Measurements from ENCODE around the gene SPINK9. TPM values are rescaled to one million over a fixed set of nuclear protein-coding genes. Genes with fewer than 3 reads are reported as not detected.
A peak's percentile ranks its signal among the peaks of the same experiment; 100 is the strongest.

The SPINK9 gene
- total RNA-seq, 4 donors from 2014 or later, result not detected

- no peak overlapping the region for H3K4me3 ChIP-seq
- no peak for TF ChIP-seq POLR2A (IDR thresholded peaks at IDR 0.05)
- TF ChIP-seq, protein P1, sequence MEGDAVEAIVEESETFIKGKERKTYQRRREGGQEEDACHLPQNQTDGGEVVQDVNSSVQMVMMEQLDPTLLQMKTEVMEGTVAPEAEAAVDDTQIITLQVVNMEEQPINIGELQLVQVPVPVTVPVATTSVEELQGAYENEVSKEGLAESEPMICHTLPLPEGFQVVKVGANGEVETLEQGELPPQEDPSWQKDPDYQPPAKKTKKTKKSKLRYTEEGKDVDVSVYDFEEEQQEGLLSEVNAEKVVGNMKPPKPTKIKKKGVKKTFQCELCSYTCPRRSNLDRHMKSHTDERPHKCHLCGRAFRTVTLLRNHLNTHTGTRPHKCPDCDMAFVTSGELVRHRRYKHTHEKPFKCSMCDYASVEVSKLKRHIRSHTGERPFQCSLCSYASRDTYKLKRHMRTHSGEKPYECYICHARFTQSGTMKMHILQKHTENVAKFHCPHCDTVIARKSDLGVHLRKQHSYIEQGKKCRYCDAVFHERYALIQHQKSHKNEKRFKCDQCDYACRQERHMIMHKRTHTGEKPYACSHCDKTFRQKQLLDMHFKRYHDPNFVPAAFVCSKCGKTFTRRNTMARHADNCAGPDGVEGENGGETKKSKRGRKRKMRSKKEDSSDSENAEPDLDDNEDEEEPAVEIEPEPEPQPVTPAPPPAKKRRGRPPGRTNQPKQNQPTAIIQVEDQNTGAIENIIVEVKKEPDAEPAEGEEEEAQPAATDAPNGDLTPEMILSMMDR (IDR thresholded peaks at IDR 0.05), result no peak
- H3K27ac ChIP-seq, result no peak overlapping the region
- 78 to 93% methylated on average over 4 of the region's 4 CpGs for WGBS, 2 donors
- H3K9me3 ChIP-seq, result no peaks in the 10 kb centered on the region
- no peaks in the 10 kb centered on the region for H3K27me3 ChIP-seq
- H3K36me3 ChIP-seq, result peaks cover 0 to 4% (median 0%) of the 10 kb centered on the region in 3 donors
- intact Hi-C loops (cut with DNase I), result loop anchor here (10.0 kb wide), 1 partner anchor 201 kb away; no protein-coding TSS in a partner anchor
- DNase-seq, result no peak
- peaks cover 0 to 30% (median 5%) of the 10 kb centered on the region in 3 donors for H3K4me1 ChIP-seq
Observed at GRCh38 chr5:148376198-148376597, 40.8 kb downstream of the SPINK9 start.

GRCh38 chr5:148378670-148379069 is 43.3 kb downstream of the SPINK9 start:
- no peak for DNase-seq
- H3K27ac ChIP-seq, result no peak overlapping the region
- H3K27me3 ChIP-seq, result no peaks in the 10 kb centered on the region
- intact Hi-C loops (cut with DNase I), result loop anchor here (10.0 kb wide), 1 partner anchor 204 kb away; no protein-coding TSS in a partner anchor
- H3K4me1 ChIP-seq, result peaks cover 4 to 29% (median 8%) of the 10 kb centered on the region in 3 donors
- TF ChIP-seq POLR2A (IDR thresholded peaks at IDR 0.05), result no peak
- TF ChIP-seq, protein P1 (IDR thresholded peaks at IDR 0.05), result no peak
- no peak overlapping the region for H3K4me3 ChIP-seq
- WGBS, 2 donors, result 84 to 86% methylated on average over 3 of the region's 3 CpGs
- H3K9me3 ChIP-seq, result no peaks in the 10 kb centered on the region
- peaks cover 0 to 4% (median 0%) of the 10 kb centered on the region in 3 donors for H3K36me3 ChIP-seq

DNA sequence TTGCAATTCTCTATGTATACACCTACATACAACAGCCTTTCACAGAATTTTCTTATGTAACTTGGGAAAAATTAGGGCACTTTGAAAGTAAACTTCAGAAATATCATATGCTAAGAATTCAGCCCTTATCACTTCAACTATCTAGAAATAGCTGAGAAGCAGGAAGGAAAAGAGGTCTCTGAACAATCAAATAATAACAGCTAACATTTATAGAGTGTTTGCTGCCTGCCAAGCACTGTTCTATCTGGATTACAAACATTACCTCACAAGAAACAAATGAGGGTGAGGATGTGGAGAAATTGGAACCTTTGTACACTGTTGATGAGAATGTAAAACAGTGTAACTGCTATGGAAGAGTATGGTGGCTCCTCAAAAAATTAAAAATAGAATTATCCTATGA is 44.0 kb downstream of the SPINK9 start:
- TF ChIP-seq, protein P1 (IDR thresholded peaks at IDR 0.05), result no peak
- no peak for TF ChIP-seq POLR2A (IDR thresholded peaks at IDR 0.05)
- H3K27ac ChIP-seq, result no peak overlapping the region
- peaks cover 4 to 23% (median 5%) of the 10 kb centered on the region in 3 donors for H3K4me1 ChIP-seq
- H3K36me3 ChIP-seq, result peaks cover 0 to 4% (median 0%) of the 10 kb centered on the region in 3 donors
- no peaks in the 10 kb centered on the region for H3K27me3 ChIP-seq
- no peak overlapping the region for H3K4me3 ChIP-seq
- intact Hi-C loops (cut with DNase I), result loop anchor here (10.0 kb wide), 1 partner anchor 205 kb away; no protein-coding TSS in a partner anchor
- no peak for DNase-seq
- H3K9me3 ChIP-seq, result no peaks in the 10 kb centered on the region

DNA sequence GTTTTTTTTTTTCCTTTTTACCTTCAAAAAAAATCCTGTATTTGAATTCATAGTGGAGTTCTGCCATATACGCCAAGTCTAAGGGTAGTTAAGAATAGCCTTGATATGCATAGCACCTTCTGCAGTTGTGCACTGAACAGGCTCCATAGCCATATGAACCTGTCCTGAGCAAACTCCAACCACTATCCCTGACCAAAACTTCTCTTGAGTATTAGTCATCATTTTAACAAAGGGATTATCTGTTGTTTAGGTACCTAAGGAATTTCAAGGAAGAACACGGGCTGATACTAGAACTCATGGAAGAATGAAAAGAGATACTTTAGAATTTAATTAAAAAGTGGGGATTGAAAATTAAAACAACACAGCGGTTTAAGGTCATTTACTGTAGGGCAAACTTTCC is 46.5 kb downstream of the SPINK9 start:
- Histone ChIP-seq H3K27me3 (no peaks in the 10 kb centered on the region), H3K4me3 (no peak overlapping the region), H3K27ac (no peak overlapping the region), H3K36me3 (peaks cover 0 to 4% (median 0%) of the 10 kb centered on the region in 3 donors), H3K4me1 (peaks cover 20 to 45% (median 24%) of the 10 kb centered on the region in 3 donors), H3K9me3 (no peaks in the 10 kb centered on the region)
- no peak for DNase-seq
- 86 to 87% methylated on average over 3 of the region's 3 CpGs for WGBS, 2 donors
- intact Hi-C loops (cut with DNase I), result no loop called here
- TF ChIP-seq, protein P1 (IDR thresholded peaks at IDR 0.05), result no peak
- TF ChIP-seq POLR2A (IDR thresholded peaks at IDR 0.05), result no peak

DNA sequence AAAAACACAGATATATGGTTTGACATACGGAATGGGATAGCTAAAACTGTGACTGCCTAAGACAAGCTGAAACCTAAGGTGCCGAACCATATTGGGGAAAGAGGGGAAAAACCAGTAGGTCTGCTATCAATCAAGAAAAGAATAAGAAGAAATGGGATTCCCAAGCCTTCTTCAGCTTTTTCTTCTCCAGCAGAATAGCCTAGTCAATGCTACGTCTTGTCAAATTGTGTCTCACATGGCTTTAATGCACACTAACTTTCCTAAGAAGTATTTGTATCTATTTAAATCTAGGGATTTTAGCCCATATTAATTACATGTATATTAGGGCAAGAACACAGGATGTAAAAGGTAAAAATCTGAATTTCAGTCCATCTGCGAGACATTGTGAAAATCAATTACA is 47.6 kb downstream of the SPINK9 start:
- peak overlapping the region; percentile 66 to 94 (median 90) for H3K4me3 ChIP-seq
- peaks cover 0 to 6% (median 0%) of the 10 kb centered on the region in 3 donors for H3K36me3 ChIP-seq
- TF ChIP-seq, protein P1 (IDR thresholded peaks at IDR 0.05), result no peak
- TF ChIP-seq POLR2A (IDR thresholded peaks at IDR 0.05), result no peak
- WGBS, 2 donors, result 33 to 43% methylated on average over 4 of the region's 4 CpGs
- intact Hi-C loops (cut with DNase I), result no loop called here
- no peaks in the 10 kb centered on the region for H3K9me3 ChIP-seq
- no peak for DNase-seq
- peak overlapping the region; percentile 93 to 95 (median 94) for H3K27ac ChIP-seq
- H3K4me1 ChIP-seq, result peaks cover 23 to 46% (median 28%) of the 10 kb centered on the region in 3 donors
- H3K27me3 ChIP-seq, result no peaks in the 10 kb centered on the region
